Measurements from ENCODE around the gene RMDN2.
A peak's percentile ranks its signal among the peaks of the same experiment; 100 is the strongest.

RMDN2 gene

GRCh38 chr2:37890893-37891495 is 34.1 kb upstream of the RMDN2 start:
- H2AFZ ChIP-seq (ENCODE audit: low read depth, low read length): no peak overlapping the region
- ATAC-seq (ENCODE audit: insufficient read depth, low read depth) (peak; percentile 91), DNase-seq (peak; percentile 62)

GRCh38 chr2:37891846-37892435 is 33.1 kb upstream of the RMDN2 start:
- Histone ChIP-seq H3K9me3 (ENCODE audit: insufficient read depth, low read length, severe bottlenecking) (no peaks in the 10 kb centered on the region), H3K79me2 (ENCODE audit: insufficient read depth, low read length) (no peaks in the 10 kb centered on the region), H3K36me3 (ENCODE audit: insufficient read depth, low read length) (no peaks in the 10 kb centered on the region), H2AFZ (ENCODE audit: low read depth, low read length) (no peak overlapping the region), H3K4me3 (ENCODE audit: low read depth in 1 of 2, low read length in 2 of 2) (no peak overlapping the region), H3K27me3 (ENCODE audit: insufficient read depth, low read length, poor library complexity) (peaks cover 5% of the 10 kb centered on the region), H3K9ac (ENCODE audit: low read depth, low read length) (no peak overlapping the region), H4K20me1 (ENCODE audit: insufficient read depth, low read length) (no peaks in the 10 kb centered on the region), H3K27ac (ENCODE audit: low read length) (no peak overlapping the region), H3K4me1 (ENCODE audit: insufficient read depth, low read length) (no peaks in the 10 kb centered on the region), H3K4me2 (ENCODE audit: insufficient read depth, low read length) (no peak overlapping the region)
- ATAC-seq (ENCODE audit: insufficient read depth, low read depth) (no peak), DNase-seq (no peak)
- no peak for TF ChIP-seq CTCF (IDR thresholded peaks at IDR 0.05; ENCODE audit: borderline replicate concordance, extremely low read depth, low read length, poor library complexity, severe bottlenecking)
- TF ChIP-seq EZH2 (IDR thresholded peaks at IDR 0.05; ENCODE audit: borderline replicate concordance, low read depth, low read length, severe bottlenecking): no peak

More at GRCh38 chr2:37890893-37891495, 34.1 kb upstream of the RMDN2 start:
- no peak overlapping the region for H3K4me3 ChIP-seq (ENCODE audit: low read depth in 1 of 2, low read length in 2 of 2)
- H3K4me2 ChIP-seq (ENCODE audit: insufficient read depth, low read length): no peak overlapping the region
- H3K4me1 ChIP-seq (ENCODE audit: insufficient read depth, low read length): no peaks in the 10 kb centered on the region
- H3K36me3 ChIP-seq (ENCODE audit: insufficient read depth, low read length): no peaks in the 10 kb centered on the region
- H3K9ac ChIP-seq (ENCODE audit: low read depth, low read length): no peak overlapping the region
- H4K20me1 ChIP-seq (ENCODE audit: insufficient read depth, low read length): no peaks in the 10 kb centered on the region
- no peaks in the 10 kb centered on the region for H3K79me2 ChIP-seq (ENCODE audit: insufficient read depth, low read length)
- H3K27ac ChIP-seq (ENCODE audit: low read length): no peak overlapping the region
- H3K9me3 ChIP-seq (ENCODE audit: insufficient read depth, low read length, severe bottlenecking): no peaks in the 10 kb centered on the region
- peak; percentile 81 for TF ChIP-seq CTCF (IDR thresholded peaks at IDR 0.05; ENCODE audit: borderline replicate concordance, extremely low read depth, low read length, poor library complexity, severe bottlenecking)
- TF ChIP-seq EZH2 (IDR thresholded peaks at IDR 0.05; ENCODE audit: borderline replicate concordance, low read depth, low read length, severe bottlenecking): no peak
- peaks cover 7% of the 10 kb centered on the region for H3K27me3 ChIP-seq (ENCODE audit: insufficient read depth, low read length, poor library complexity)

DNA sequence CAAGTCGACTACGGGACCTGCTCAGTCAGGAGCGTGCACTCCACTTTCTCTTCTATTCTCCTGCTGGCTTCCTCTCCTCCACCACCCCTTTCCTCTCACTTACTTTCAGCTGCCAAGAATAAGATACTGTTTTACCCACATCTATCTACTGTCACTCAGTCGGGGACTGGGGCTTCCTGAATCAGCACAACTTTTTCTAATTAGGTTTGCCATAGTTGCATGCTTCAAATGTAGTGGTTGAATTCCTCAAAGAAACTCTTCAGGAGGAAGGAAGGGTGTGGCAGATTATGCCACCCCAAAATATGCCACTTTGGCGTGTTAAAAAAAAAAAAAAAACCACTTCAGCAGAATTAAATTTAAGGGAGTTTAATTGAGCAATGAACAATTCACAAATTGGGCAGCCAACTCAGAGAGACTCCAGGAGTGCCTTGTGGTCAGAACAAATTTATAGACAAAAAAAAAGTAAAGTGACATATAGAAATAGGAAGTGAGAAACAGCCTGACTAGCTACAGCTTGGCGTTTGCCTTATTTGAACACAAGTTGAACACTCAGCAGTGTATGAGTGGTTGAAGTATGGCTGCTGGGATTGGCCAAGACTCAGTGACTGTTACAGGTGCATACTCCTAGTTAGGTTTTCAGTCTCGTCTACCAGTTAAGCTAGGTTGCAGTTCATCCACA is 32.5 kb upstream of the RMDN2 start:
- Histone ChIP-seq H3K4me2 (ENCODE audit: insufficient read depth, low read length) (no peak overlapping the region), H3K4me3 (ENCODE audit: low read depth in 1 of 2, low read length in 2 of 2) (no peak overlapping the region)

More for the DNA sequence above, 32.5 kb upstream of the RMDN2 start:
- Histone ChIP-seq H2AFZ (ENCODE audit: low read depth, low read length) (no peak overlapping the region), H3K27me3 (ENCODE audit: insufficient read depth, low read length, poor library complexity) (peaks cover 5% of the 10 kb centered on the region), H4K20me1 (ENCODE audit: insufficient read depth, low read length) (no peaks in the 10 kb centered on the region), H3K27ac (ENCODE audit: low read length) (no peak overlapping the region), H3K36me3 (ENCODE audit: insufficient read depth, low read length) (no peaks in the 10 kb centered on the region), H3K79me2 (ENCODE audit: insufficient read depth, low read length) (no peaks in the 10 kb centered on the region), H3K9me3 (ENCODE audit: insufficient read depth, low read length, severe bottlenecking) (no peaks in the 10 kb centered on the region), H3K4me1 (ENCODE audit: insufficient read depth, low read length) (no peaks in the 10 kb centered on the region), H3K9ac (ENCODE audit: low read depth, low read length) (no peak overlapping the region)
- no peak for DNase-seq
- TF ChIP-seq EZH2 (IDR thresholded peaks at IDR 0.05; ENCODE audit: borderline replicate concordance, low read depth, low read length, severe bottlenecking) (no peak), CTCF (IDR thresholded peaks at IDR 0.05; ENCODE audit: borderline replicate concordance, extremely low read depth, low read length, poor library complexity, severe bottlenecking) (no peak)
- ATAC-seq (ENCODE audit: insufficient read depth, low read depth): no peak
